Osteoblast (primary cell): Measurements from ENCODE around the gene IBSP. TPM values are rescaled to one million over a fixed set of nuclear protein-coding genes. Genes with fewer than 3 reads are reported as not detected.

Experiments used
- DNase-seq: peaks from one replicate; pipeline ENCODE4 v3.0.0; 2011; ENCODE audit warnings: low spot score, mixed read lengths; ENCODE audit not compliant: insufficient read length; ENCODE audit errors: missing footprints
- H2AFZ ChIP-seq: 2 replicates; pipeline ENCODE4 v1.6.0; 2011; ENCODE audit warnings: mild to moderate bottlenecking, low read length
- H3K27ac ChIP-seq: 2 replicates; pipeline ENCODE4 v1.5.1; 2011; ENCODE audit warnings: mild to moderate bottlenecking, low read depth, low read length, moderate library complexity
- H3K27me3 ChIP-seq: 2 replicates; pipeline ENCODE4 v1.6.0; 2012; ENCODE audit warnings: mild to moderate bottlenecking, control low read depth, inconsistent platforms, low read length, moderate library complexity; ENCODE audit not compliant: insufficient read depth
- H3K36me3 ChIP-seq: 2 replicates; pipeline ENCODE4 v1.5.1; 2011; ENCODE audit warnings: mild to moderate bottlenecking, low read length, control low read depth, moderate library complexity; ENCODE audit not compliant: insufficient read depth
- H3K4me1 ChIP-seq: 2 replicates; pipeline ENCODE4 v1.5.1; 2011; ENCODE audit warnings: mild to moderate bottlenecking, low read length, control low read depth, moderate library complexity; ENCODE audit not compliant: insufficient read depth
- H3K4me2 ChIP-seq: 2 replicates; pipeline ENCODE4 v1.6.0; 2011; ENCODE audit warnings: mild to moderate bottlenecking, low read length; ENCODE audit not compliant: insufficient read depth
- H3K4me3 ChIP-seq: fragments of 200-600 bp; sonication (generic); 3 replicates; pipeline ENCODE4 v1.5.1; 2012; ENCODE audit warnings: mild to moderate bottlenecking, low read length, inconsistent platforms; ENCODE audit not compliant: insufficient read depth
- H3K79me2 ChIP-seq: 2 replicates; pipeline ENCODE4 v1.6.0; 2012; ENCODE audit warnings: mild to moderate bottlenecking, low read length, control low read depth, inconsistent platforms; ENCODE audit not compliant: insufficient read depth
- H3K9me3 ChIP-seq: 2 replicates; pipeline ENCODE4 v1.5.1; 2011; ENCODE audit warnings: low read depth, low read length, control low read depth
- H4K20me1 ChIP-seq: 2 replicates; pipeline ENCODE4 v1.6.0; 2012; ENCODE audit warnings: mild to moderate bottlenecking, low read length, control low read depth; ENCODE audit not compliant: insufficient read depth
- total RNA-seq: library from RNA; depleted of rRNA; stranded (reverse); fragments of >200 nt; gene quantifications from 2 replicates; pipeline ENCODE4 v1.2.3, GENCODE V29; 2012
- TF ChIP-seq, protein P1 (sequence below): IDR thresholded peaks from 2 replicates; pipeline ENCODE4 v1.5.1; 2011; ENCODE audit warnings: mild to moderate bottlenecking, low read depth, low read length, moderate library complexity; ENCODE audit errors: extremely low read depth

IBSP gene
- total RNA-seq, 1 donor = 15.6 TPM

DNA sequence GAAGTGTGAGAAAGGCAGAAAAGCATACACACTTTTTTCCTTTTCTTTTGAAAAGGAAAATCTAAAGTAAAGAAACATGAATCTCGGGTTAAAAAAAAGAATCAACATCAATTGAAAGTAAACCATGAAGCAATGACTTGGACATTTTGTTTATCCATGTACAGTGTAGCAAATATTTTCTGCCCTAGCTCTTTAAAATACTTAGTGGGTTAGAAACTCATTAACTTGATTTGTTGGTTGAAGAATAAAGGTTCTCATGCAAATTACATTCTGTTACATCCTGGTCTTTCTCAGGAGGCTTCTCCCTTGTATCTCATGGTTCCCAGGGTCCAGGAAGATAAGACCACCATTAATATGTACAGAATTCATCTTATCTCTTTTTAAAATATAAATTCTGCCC lies 24.4 kb downstream of the IBSP start:
- no peaks in the 10 kb centered on the region for H4K20me1 ChIP-seq
- no peaks in the 10 kb centered on the region for H3K27me3 ChIP-seq
- peaks cover 19% of the 10 kb centered on the region for H3K4me1 ChIP-seq
- no peak overlapping the region for H2AFZ ChIP-seq
- no peak overlapping the region for H3K4me2 ChIP-seq
- no peak for DNase-seq
- TF ChIP-seq, protein P1, sequence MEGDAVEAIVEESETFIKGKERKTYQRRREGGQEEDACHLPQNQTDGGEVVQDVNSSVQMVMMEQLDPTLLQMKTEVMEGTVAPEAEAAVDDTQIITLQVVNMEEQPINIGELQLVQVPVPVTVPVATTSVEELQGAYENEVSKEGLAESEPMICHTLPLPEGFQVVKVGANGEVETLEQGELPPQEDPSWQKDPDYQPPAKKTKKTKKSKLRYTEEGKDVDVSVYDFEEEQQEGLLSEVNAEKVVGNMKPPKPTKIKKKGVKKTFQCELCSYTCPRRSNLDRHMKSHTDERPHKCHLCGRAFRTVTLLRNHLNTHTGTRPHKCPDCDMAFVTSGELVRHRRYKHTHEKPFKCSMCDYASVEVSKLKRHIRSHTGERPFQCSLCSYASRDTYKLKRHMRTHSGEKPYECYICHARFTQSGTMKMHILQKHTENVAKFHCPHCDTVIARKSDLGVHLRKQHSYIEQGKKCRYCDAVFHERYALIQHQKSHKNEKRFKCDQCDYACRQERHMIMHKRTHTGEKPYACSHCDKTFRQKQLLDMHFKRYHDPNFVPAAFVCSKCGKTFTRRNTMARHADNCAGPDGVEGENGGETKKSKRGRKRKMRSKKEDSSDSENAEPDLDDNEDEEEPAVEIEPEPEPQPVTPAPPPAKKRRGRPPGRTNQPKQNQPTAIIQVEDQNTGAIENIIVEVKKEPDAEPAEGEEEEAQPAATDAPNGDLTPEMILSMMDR = no peak
- H3K79me2 ChIP-seq = no peaks in the 10 kb centered on the region
- H3K9me3 ChIP-seq = no peaks in the 10 kb centered on the region
- no peak overlapping the region for H3K4me3 ChIP-seq
- H3K36me3 ChIP-seq = no peaks in the 10 kb centered on the region
- no peak overlapping the region for H3K27ac ChIP-seq

DNA sequence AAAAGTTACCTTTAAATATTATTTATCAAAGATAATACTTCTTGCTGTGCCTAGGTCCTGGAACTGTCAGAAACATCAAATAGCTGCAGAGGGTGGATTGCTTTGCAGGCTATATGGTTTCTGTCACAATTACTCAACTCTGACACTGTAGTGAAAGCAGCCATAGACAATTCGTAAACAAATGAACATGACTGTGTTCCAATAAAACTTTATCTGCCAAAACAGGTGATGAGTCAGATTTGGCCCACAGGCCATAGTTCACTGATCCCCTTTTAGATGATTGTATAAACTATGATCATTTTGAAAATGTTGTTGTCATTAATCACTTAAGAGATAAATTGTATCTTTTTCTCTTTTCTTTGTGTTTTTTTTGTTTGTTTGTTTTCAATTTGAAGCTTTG lies 25.0 kb downstream of the IBSP start:
- Histone ChIP-seq H4K20me1 (no peaks in the 10 kb centered on the region), H3K27me3 (no peaks in the 10 kb centered on the region), H2AFZ (no peak overlapping the region), H3K9me3 (no peaks in the 10 kb centered on the region), H3K4me2 (no peak overlapping the region), H3K36me3 (no peaks in the 10 kb centered on the region), H3K4me3 (no peak overlapping the region), H3K79me2 (no peaks in the 10 kb centered on the region), H3K27ac (no peak overlapping the region), H3K4me1 (peaks cover 13% of the 10 kb centered on the region)
- no peak for DNase-seq
- TF ChIP-seq, protein P1 = no peak

DNA sequence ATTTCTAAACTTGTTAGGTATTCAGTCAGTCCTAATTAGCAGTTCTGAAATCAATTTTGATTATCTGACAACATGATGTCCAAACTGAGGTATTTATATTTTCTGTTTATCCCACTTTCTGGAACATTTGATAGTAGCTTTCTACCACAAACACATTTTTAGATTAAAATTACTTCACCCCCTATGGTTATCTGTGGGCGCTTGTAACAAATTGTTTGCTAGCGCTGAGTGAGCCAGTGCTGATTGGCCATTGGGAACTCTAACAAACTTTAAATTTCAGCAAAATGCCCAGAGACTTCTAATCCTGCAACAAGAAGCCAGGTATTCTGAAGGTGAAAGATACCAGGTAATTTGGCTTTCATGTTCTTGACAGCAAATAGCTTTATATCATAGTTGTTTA lies 33.3 kb downstream of the IBSP start, which contains the start of gene MEPE:
Gene MEPE, plus strand, starts transcription at position 301 of the 400 bp plus-strand sequence. CDS start 1,746 bp downstream, outside the sequence.
- Histone ChIP-seq H3K36me3 (no peaks in the 10 kb centered on the region), H3K27ac (no peak within 1 kb of the TSS), H3K4me1 (peaks cover 13% of the 10 kb centered on the region), H3K4me2 (no peak within 1 kb of the TSS), H3K9me3 (no peaks in the 10 kb centered on the region), H4K20me1 (no peaks in the 10 kb centered on the region), H3K79me2 (no peaks in the 10 kb centered on the region), H3K4me3 (no peak within 1 kb of the TSS), H3K27me3 (no peaks in the 10 kb centered on the region), H2AFZ (no peak within 1 kb of the TSS)
- DNase-seq = no peak
- TF ChIP-seq, protein P1 = no peak

DNA sequence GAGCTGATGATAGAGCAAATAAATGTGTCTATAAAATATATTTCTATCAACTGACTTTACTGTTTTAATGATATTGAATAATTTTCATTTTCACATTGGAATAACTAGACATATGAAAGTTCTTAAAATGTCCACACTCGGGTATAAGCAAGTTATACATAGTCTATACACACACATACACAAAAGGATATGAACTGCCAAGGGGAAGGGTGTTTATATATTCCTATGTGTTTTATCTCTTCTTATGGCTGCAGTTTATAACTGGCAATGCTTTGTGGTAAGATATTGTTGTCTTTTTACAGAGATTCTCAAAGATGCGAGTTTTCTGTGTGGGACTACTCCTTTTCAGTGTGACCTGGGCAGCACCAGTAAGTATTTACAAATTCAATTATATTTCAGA lies 35.0 kb downstream of the IBSP start:
- Histone ChIP-seq H3K27ac (no peak overlapping the region), H3K27me3 (no peaks in the 10 kb centered on the region), H3K9me3 (no peaks in the 10 kb centered on the region), H3K4me2 (no peak overlapping the region), H4K20me1 (no peaks in the 10 kb centered on the region), H3K36me3 (no peaks in the 10 kb centered on the region), H3K4me1 (peaks cover 20% of the 10 kb centered on the region), H3K79me2 (no peaks in the 10 kb centered on the region), H3K4me3 (no peak overlapping the region), H2AFZ (no peak overlapping the region)
- DNase-seq = no peak
- TF ChIP-seq, protein P1 = no peak
